ENCODE measurements around the gene KDM6A. TPM values are rescaled to one million over a fixed set of nuclear protein-coding genes. Genes with fewer than 3 reads are reported as not detected.

The KDM6A gene
- total and polyA plus RNA-seq, 2 of the 13 experiments (the other 11 are each of a cell fraction or from before 2014, with no cell fraction given): 16.7 to 18.2 TPM

- in situ Hi-C loops (cut with HindIII; ENCODE audit: extremely low pct_ligation_motif_present, low pct_unique_long_range_greater_than_20kb): no loop called here
- POLR2A ChIA-PET: no interaction called here
- peaks cover 59% of the 10 kb centered on the region for H3K79me2 ChIP-seq (ENCODE audit: insufficient read depth, low read length)
- no peak overlapping the region for H2AFZ ChIP-seq (ENCODE audit: low read length)
- ATAC-seq: no peak
- no peaks in the 10 kb centered on the region for H3K9me3 ChIP-seq (ENCODE audit: low read length)
- no peak for FAIRE-seq
- DNase-seq (ENCODE audit: low spot score): no peak
- intact Hi-C loops (cut with micrococcal nuclease; ENCODE audit: unreplicated experiment): no loop called here
- WGBS (ENCODE audit: low lambda C conversion rate): 98% methylated on average over 6 of the region's 6 CpGs
- 0 out of 5 replicates have a peak, but pooled peaks cover 0 to 3% of the 10 kb centered on the region in 2 experiments for H3K36me3 ChIP-seq (replicated peaks in 1 of 2; ENCODE audit: control insufficient read depth in 1 of 2, insufficient read depth in 2 of 2, low read length in 2 of 2)
- H4K20me1 ChIP-seq (ENCODE audit: insufficient read depth, low read length): peaks cover 17% of the 10 kb centered on the region; the same call in 1 of the 2 replicates
- no peak overlapping the region for H3K27ac ChIP-seq (ENCODE audit: extremely low read length, insufficient read depth, low read length)
- no peak overlapping the region for H3K4me3 ChIP-seq (replicated peaks in 1 of 3; ENCODE audit: insufficient read depth in 1 of 3, low read depth in 2 of 3, low read length in 3 of 3)
- no peak overlapping the region for H3K4me2 ChIP-seq (ENCODE audit: low read depth, low read length)
- BruUV-seq (replicated peaks): TSS peak; percentile 16
- no peaks in the 10 kb centered on the region for H3K4me1 ChIP-seq (ENCODE audit: insufficient read depth, low read length)
- H3K27me3 ChIP-seq (ENCODE audit: control insufficient read depth in 1 of 2, insufficient read depth in 2 of 2, low read length in 2 of 2): no peaks in the 10 kb centered on the region
- no peak overlapping the region for H3K9ac ChIP-seq (ENCODE audit: insufficient read depth, low read depth, low read length)
- CTCF ChIA-PET (ENCODE audit: low intra/inter-chr PET ratio, low total read pairs): no interaction called here
- no peak for TF ChIP-seq RBAK (CRISPR knock-in tag; IDR thresholded peaks at IDR 0.05)
- no peak for TF ChIP-seq ZNF468 (CRISPR knock-in tag; IDR thresholded peaks at IDR 0.05)
- TF ChIP-seq ZBTB10 (CRISPR knock-in tag; IDR thresholded peaks at IDR 0.05; ENCODE audit: borderline replicate concordance): no peak
- no peak for TF ChIP-seq GATA4 (IDR thresholded peaks at IDR 0.05; ENCODE audit: borderline replicate concordance, low read depth)
- TF ChIP-seq ZFP62 (CRISPR knock-in tag; IDR thresholded peaks at IDR 0.05): no peak
- TF ChIP-seq ADNP (CRISPR knock-in tag; IDR thresholded peaks at IDR 0.05): no peak
- TF ChIP-seq GABPA (IDR thresholded peaks at IDR 0.05; ENCODE audit: low read depth, low read length): no peak
- no peak for TF ChIP-seq GABPA (CRISPR knock-in tag; IDR thresholded peaks at IDR 0.05; ENCODE audit: low read depth)
- no peak for TF ChIP-seq HMGA1 (CRISPR knock-in tag; conservative IDR thresholded peaks at IDR 0.05)
- no peak for TF ChIP-seq ZNF10 (CRISPR knock-in tag; IDR thresholded peaks at IDR 0.05; ENCODE audit: borderline replicate concordance, low read depth)
- TF ChIP-seq GABPB1 (CRISPR knock-in tag; IDR thresholded peaks at IDR 0.05): no peak
- no peak for TF ChIP-seq HIVEP1 (CRISPR knock-in tag; IDR thresholded peaks at IDR 0.05)
- no peak for TF ChIP-seq TCF7 (IDR thresholded peaks at IDR 0.05; ENCODE audit: low read depth)
- TF ChIP-seq MAFF (IDR thresholded peaks at IDR 0.05; ENCODE audit: low read depth, low read length): no peak
- no peak for TF ChIP-seq NR2C2 (CRISPR knock-in tag; IDR thresholded peaks at IDR 0.05; ENCODE audit: borderline replicate concordance)
- no peak for TF ChIP-seq ZNF33A (CRISPR knock-in tag; IDR thresholded peaks at IDR 0.05; ENCODE audit: borderline replicate concordance)
- no peak for TF ChIP-seq ZNF563 (CRISPR knock-in tag; IDR thresholded peaks at IDR 0.05)
- TF ChIP-seq TRAFD1 (CRISPR knock-in tag; IDR thresholded peaks at IDR 0.05; ENCODE audit: borderline replicate concordance): no peak
- TF ChIP-seq ZNF460 (CRISPR knock-in tag; IDR thresholded peaks at IDR 0.05; ENCODE audit: borderline replicate concordance): no peak
- TF ChIP-seq HNRNPK (IDR thresholded peaks at IDR 0.05; ENCODE audit: low read depth, low read length, poor library complexity, severe bottlenecking): no peak
These were observed 89.0 kb downstream of the KDM6A start for GRCh38 chrX:44961817-44962607.
